Stomach smooth muscle (tissue), 2 donors: ENCODE data around the gene MAPK12.
"Not testable (repeated sequence)": the region's sequence is repeated elsewhere in the genome, so short reads cannot be mapped to it uniquely, and the experiment has no call there.

Experiments
- H3K27ac ChIP-seq: one replicate; pipeline ENCODE4 v1.7.0; 2013; ENCODE audit warnings: mild to moderate bottlenecking, low read length, inconsistent platforms
- H3K27me3 ChIP-seq, 2 donors: one replicate each; pipeline ENCODE4 v1.7.0; 2013; ENCODE audit warnings: low read length in 2 of 2; ENCODE audit not compliant: insufficient read depth in 2 of 2, control insufficient read depth in 1 of 2
- H3K36me3 ChIP-seq, 2 donors: one replicate each; pipeline ENCODE4 v1.7.0; 2013; ENCODE audit warnings: low read length in 2 of 2; ENCODE audit not compliant: control insufficient read depth in 2 of 2, insufficient read depth in 2 of 2
- H3K4me1 ChIP-seq: one replicate; pipeline ENCODE4 v1.7.0; 2013; ENCODE audit warnings: low read length; ENCODE audit not compliant: control insufficient read depth, insufficient read depth
- H3K4me3 ChIP-seq, 2 donors: one replicate each; pipeline ENCODE4 v1.7.0; 2013; ENCODE audit warnings: low read length in 2 of 2
- H3K9ac ChIP-seq, 2 donors: one replicate each; pipeline ENCODE4 v1.7.0; 2013; ENCODE audit warnings: low read length in 2 of 2, mild to moderate bottlenecking in 1 of 2
- H3K9me3 ChIP-seq, 2 donors: one replicate each; pipeline ENCODE4 v1.7.0; 2013; ENCODE audit warnings: low read length in 2 of 2; ENCODE audit not compliant: control insufficient read depth in 2 of 2
- donor health status: healthy.
- donor health status: Pancreatic carcinoma.

MAPK12 gene

DNA sequence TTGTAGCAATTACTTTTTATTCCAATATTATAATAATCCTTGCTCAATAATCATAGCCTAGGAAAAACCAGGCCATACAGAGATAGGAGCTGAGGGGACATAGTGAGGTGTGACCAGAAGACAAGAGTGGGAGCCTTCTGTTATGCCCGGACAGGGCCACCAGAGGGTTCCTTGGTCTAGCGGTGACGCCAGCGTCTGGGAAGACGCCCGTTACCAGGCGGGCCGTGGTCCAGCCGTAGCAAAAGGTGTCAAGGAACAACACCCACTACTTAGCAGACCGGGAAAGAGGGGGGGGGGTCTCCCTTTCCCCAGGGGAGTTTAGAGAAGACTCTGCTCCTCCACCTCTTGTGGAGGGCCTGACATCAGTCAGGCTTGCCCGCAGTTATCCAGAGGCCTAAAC, 11.9 kb upstream of the MAPK12 start:
- peaks cover 42% of the 10 kb centered on the region for H3K4me1 ChIP-seq
- H3K27ac ChIP-seq, H3K4me3 ChIP-seq, H3K9me3 ChIP-seq, H3K9ac ChIP-seq, H3K27me3 ChIP-seq: not testable (repeated sequence)
- peaks cover 15 to 16% of the 10 kb centered on the region in 2 donors for H3K36me3 ChIP-seq

DNA sequence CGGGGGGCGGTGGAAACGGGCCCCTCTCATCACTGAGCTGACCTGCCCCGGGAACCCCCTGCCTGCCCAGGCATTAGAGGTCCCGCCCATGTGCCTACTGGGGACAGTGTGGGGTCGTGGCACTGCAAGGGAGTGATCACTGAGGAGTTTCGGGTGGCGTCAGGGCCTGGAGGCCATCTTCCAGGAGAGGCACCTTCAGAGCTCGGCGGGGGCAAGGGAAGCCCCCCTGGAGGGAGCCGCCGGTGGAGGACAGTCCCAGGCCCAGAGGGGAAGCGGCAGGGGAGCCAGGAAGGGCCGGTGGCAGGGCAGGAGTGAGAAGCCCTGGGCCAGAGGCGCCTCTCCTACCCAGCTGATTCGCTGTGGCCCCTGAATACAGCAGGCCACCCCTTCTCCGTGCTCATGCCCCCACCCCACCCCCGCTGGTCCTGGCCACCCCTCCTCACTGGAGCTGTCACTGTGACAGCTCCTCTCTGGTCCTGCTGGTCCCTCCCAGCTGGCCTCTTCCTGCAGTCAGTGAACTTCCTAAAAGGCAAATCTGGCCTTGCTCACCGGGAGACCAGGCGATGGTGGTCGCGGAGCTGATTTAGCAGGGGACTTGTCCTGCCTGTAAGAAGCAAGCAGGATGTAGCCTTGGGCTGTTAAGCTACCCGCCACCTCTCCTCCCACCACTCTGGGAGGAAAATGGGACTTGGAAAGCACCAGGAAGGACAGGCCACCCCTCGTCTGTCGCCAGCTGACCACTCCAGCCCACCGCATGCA, 10.7 kb upstream of the MAPK12 start:
- H3K27me3 ChIP-seq: peaks cover 0 to 10% of the 10 kb centered on the region in 2 donors
- H3K9me3 ChIP-seq: no peaks in the 10 kb centered on the region
- H3K36me3 ChIP-seq: peaks cover 5% of the 10 kb centered on the region in 2 donors
- H3K27ac ChIP-seq: no peak overlapping the region
- H3K4me3 ChIP-seq: peak overlapping the region in 1 of 2 donors; percentile 29
- no peak overlapping the region for H3K9ac ChIP-seq
- peaks cover 49% of the 10 kb centered on the region for H3K4me1 ChIP-seq

DNA sequence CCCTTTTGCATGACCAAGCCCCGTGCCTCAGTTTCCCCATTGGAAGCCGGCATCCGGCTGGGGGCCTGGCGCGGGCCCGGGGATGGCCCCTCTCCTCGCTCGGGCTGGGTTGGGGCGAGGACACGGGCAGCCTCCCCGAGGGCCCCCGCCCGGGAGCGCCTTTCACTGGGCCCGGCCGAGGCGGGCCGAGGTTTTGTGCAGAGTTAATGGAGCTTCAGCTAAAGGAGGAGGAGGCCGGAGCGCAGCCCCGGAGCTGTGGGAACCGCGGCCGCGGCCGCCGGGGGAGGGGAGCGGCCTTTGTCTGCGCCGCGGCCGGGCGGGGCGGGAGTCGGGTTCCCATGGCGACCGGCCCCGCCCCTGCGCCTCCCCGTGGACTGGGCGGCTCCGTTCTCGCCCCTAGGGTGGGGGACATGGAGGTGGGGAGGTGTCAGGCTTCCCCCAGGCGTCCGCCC, 10.1 kb upstream of the MAPK12 start:
- Histone ChIP-seq H3K27ac (no peak overlapping the region), H3K9me3 (no peaks in the 10 kb centered on the region), H3K27me3 (peaks cover 0 to 10% of the 10 kb centered on the region in 2 donors), H3K4me3 (peak overlapping the region in 1 of 2 donors; percentile 70), H3K9ac (no peak overlapping the region), H3K4me1 (peaks cover 55% of the 10 kb centered on the region), H3K36me3 (peaks cover 4 to 5% of the 10 kb centered on the region in 2 donors)

DNA sequence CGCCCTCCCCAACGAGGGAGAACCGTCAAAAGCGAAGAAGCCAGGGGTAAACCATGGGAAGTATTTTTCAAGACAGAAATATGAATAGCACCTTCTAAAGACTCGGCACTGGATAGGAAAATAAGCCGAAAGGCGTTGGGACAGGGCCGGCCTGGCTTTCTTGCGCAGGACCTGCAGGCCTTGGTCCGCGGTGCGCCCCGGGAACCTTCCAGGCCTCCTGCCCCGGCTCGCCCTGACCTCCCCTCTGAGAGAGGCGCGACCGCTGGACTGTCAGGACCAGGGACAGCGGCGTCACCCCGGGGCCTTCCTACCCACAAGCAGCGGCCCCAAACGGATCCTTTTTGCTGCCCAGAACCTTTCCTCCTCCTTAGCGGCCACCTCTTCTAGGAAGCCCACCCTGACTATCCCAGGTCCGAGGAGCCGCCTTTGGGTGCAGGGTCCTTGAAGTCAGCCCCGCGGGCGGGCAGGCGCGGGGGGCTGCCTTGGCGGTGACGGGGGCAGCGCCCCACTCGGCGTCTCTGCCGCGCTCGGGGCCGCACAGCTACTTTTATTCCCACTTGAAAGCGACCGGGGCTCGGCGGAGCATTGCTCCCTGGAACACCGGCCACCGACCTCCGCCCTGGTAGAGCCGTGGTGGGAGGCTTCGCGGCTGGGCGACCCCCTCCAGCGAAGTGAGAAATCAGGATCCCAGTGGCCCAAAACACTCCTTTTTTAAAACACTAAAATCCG, 9.3 kb upstream of the MAPK12 start:
- peaks cover 55% of the 10 kb centered on the region for H3K4me1 ChIP-seq

DNA sequence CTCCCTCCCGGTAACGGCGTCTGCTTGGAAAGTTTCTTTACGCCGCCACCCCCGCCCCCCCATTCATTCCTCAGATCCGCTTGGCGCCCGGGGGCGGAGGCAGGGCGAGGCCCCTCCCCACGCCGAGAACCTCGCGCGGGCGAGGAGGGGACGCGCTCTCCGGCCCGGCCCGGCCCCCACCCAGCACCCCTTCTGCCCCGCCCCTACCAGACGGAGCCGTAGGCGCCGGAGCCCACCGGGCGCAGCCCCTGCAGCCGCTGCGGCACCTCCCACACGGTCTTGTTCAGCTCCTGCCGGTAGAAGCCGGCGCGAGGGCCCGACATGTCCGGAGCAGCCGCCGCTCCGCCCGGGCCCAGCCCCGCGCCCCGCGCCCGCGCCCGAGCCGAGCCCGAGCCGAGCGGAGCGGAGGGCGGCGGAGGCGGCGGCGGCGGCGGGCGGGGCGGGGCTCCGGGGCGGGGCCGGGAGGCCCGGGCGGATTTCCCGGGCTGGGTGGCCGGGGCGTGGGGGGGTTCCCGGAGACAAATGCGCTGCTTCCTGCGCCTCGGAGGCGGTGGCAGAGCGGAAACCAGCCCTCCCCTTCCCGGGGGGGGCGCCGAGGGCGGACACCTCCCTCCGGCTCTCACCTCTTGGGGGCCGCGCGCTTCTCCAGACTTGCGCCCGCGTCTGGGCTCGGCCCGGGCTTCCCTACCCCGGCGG, 8.6 kb upstream of the MAPK12 start, which contains the start of gene MAPK11:
TSS of gene MAPK11 (minus strand) at position 411 of the 696 bp plus-strand sequence. CDS start at position 323, 88 bp downstream.
- H3K27me3 ChIP-seq: peaks cover 0 to 10% of the 10 kb centered on the region in 2 donors
- peak within 1 kb of the TSS in 1 of 2 donors; percentile 22 for H3K9ac ChIP-seq
- peak within 1 kb of the TSS; percentile 37 for H3K27ac ChIP-seq
- H3K4me3 ChIP-seq: peak within 1 kb of the TSS; percentile 60 to 70
- H3K4me1 ChIP-seq: peaks cover 53% of the 10 kb centered on the region
- H3K36me3 ChIP-seq: peaks cover 0 to 2% of the 10 kb centered on the region in 2 donors
- H3K9me3 ChIP-seq: no peaks in the 10 kb centered on the region

More for the DNA sequence above, 9.3 kb upstream of the MAPK12 start:
- H3K9ac ChIP-seq: peak overlapping the region in 1 of 2 donors; percentile 22
- H3K27ac ChIP-seq: peak overlapping the region; percentile 11
- H3K27me3 ChIP-seq: peaks cover 0 to 10% of the 10 kb centered on the region in 2 donors
- H3K36me3 ChIP-seq: peaks cover 0 to 2% of the 10 kb centered on the region in 2 donors
- H3K4me3 ChIP-seq: peak overlapping the region; percentile 60 to 70
- H3K9me3 ChIP-seq: no peaks in the 10 kb centered on the region

DNA sequence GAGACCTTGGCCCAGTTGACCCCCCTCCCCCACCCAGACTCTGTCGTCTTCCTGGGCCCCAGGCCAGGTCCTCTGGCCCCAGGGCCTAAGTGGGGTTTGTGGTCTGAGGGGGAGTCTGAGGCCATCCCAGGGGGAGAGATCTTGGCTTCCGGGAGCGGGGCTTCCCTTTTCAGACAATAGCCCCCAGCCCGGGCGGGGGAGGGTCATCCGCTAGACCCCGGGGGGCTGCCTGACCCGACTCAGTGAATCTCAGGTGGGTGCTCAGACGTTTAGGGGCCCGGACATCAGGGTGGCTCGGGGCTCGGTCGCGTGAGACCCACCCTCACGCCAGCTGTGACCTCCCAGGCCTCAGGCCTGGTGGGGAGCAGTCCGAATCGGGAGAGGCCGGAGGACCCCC, 8.1 kb upstream of the MAPK12 start:
- no peak overlapping the region for H3K9ac ChIP-seq
- peak overlapping the region; percentile 37 for H3K27ac ChIP-seq
- H3K4me3 ChIP-seq: peak overlapping the region in 1 of 2 donors; percentile 57
- peaks cover 0 to 10% of the 10 kb centered on the region in 2 donors for H3K27me3 ChIP-seq
- peaks cover 53% of the 10 kb centered on the region for H3K4me1 ChIP-seq
- H3K9me3 ChIP-seq: no peaks in the 10 kb centered on the region
- no peaks in the 10 kb centered on the region for H3K36me3 ChIP-seq

DNA sequence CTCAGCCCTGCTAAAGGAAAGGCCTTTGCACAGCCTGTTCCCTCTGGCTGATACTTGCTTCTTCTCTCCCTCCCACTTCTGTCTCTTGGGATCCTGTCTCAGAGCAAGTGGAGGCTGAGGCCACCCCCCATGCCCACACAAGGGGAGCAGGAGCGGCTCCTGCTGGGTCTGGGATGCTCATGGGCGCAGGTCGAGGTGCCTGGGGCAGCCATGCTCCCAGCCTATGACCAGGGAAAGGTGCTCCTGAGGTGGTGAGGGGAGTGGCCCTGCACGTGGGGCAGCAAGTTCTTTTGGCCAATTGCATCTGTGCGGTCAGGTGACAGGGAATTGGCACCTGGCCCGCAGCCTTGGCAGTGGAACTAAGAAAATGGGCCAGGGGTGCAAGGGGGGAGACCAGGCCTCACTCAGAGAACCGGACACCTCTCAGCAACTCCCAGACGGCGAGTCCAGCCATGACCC, 7.2 kb upstream of the MAPK12 start:
- no peak overlapping the region for H3K27ac ChIP-seq
- H3K4me1 ChIP-seq: peaks cover 47% of the 10 kb centered on the region
- H3K4me3 ChIP-seq: peak overlapping the region in 1 of 2 donors; percentile 57
- H3K9ac ChIP-seq: no peak overlapping the region
- no peaks in the 10 kb centered on the region for H3K9me3 ChIP-seq
- H3K27me3 ChIP-seq: peaks cover 0 to 10% of the 10 kb centered on the region in 2 donors
- no peaks in the 10 kb centered on the region for H3K36me3 ChIP-seq

DNA sequence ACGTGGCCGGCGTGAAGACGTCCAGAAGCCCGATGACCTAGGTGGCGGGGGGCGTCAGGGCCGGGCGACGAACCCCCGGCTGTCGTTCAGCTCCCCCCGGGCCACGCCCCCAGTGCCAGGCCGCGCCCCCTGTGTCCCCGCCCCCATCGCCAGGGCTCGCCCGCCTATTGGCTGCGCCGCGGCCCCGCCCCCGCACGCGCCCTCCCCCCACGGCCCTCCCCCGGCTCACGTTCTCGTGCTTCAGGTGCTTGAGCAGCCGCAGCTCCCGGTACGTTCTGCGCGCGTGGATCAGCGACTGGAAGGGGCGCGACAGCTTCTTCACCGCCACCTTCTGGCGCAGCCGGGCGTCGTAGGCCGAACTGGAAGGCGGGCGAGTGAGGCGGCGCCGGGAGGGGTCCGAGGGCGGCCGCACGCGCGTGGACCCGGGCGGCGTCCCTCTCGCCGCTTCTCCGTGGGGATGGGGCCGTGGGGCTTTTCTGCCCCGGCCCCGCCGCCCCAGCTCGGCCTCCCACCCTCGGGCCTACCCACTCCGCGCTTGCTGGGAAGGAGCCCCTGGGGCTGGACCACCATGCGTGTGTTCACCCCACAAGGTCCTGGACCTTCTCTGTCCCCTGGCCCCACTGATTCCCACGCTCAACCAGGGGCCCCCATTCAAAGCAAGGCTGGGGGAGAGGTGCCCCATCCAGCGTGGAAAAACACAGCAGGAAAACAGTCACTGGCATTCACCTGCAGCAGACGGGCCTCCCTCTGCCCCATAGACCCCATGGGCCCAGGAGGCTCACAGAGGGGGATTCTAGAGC, 6.3 kb upstream of the MAPK12 start:
- Histone ChIP-seq H3K36me3 (no peaks in the 10 kb centered on the region), H3K27ac (no peak overlapping the region), H3K4me3 (peak overlapping the region in 1 of 2 donors; percentile 58), H3K9me3 (no peaks in the 10 kb centered on the region), H3K9ac (no peak overlapping the region), H3K27me3 (peaks cover 2 to 14% of the 10 kb centered on the region in 2 donors), H3K4me1 (peaks cover 46% of the 10 kb centered on the region)

DNA sequence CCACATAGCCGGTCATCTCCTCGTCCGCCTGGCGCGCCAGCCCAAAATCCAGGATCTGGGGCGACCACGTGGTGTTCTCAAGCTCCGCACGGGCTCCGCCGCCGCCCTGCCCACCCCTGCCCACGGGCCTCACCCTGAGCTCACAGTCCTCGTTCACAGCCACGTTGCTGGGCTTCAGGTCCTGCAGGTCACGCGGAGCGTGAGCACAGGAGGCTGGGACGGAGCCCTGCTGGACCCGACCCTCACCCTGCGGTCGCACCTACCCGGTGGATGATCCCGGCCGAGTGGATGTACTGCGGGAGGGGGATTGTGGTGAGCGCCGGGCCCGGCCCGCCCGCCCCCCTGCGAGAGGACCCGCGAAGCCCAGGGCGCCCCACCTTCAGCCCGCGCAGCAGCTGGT, 5.5 kb upstream of the MAPK12 start:
- no peak overlapping the region for H3K9ac ChIP-seq
- H3K4me3 ChIP-seq: peak overlapping the region in 1 of 2 donors; percentile 58
- H3K4me1 ChIP-seq: peaks cover 49% of the 10 kb centered on the region
- H3K9me3 ChIP-seq: no peaks in the 10 kb centered on the region
- H3K27ac ChIP-seq: no peak overlapping the region
- H3K27me3 ChIP-seq: peaks cover 2 to 19% of the 10 kb centered on the region in 2 donors
- H3K36me3 ChIP-seq: no peaks in the 10 kb centered on the region
